HEK293 (cell line): Measurements from ENCODE around the gene SPTBN1.

Experiments used
- CTCF ChIP-seq: fragments of 450-650 bp; formaldehyde crosslinking; IDR thresholded peaks from 2 replicates; pipeline ENCODE4 v1.5.1; 2016; ENCODE audit warnings: missing biosample characterization, missing genetic modification characterization
- HOXA7 ChIP-seq: sonication (generic); formaldehyde crosslinking; IDR thresholded peaks from 2 replicates; pipeline ENCODE4 v1.8.1; 2022; ENCODE audit warnings: missing genetic modification reagents, borderline replicate concordance
- IKZF3 ChIP-seq: fragments of 450-650 bp; IDR thresholded peaks from 2 replicates; pipeline ENCODE4 v1.5.0; 2018; ENCODE audit warnings: missing biosample characterization, mild to moderate bottlenecking, missing genetic modification characterization, moderate library complexity
- KLF16 ChIP-seq: fragments of 450-650 bp; formaldehyde crosslinking; IDR thresholded peaks from 2 replicates; pipeline ENCODE4 v1.5.1; 2017; ENCODE audit warnings: missing biosample characterization, missing genetic modification characterization
- MYNN ChIP-seq: fragments of 450-650 bp; formaldehyde crosslinking; IDR thresholded peaks from 2 replicates; pipeline ENCODE4 v1.5.1; 2016; ENCODE audit warnings: missing biosample characterization, missing genetic modification characterization, borderline replicate concordance
- ZBTB44 ChIP-seq: fragments of 450-650 bp; IDR thresholded peaks from 2 replicates; pipeline ENCODE4 v1.5.1; 2018; ENCODE audit warnings: missing biosample characterization, mild to moderate bottlenecking, missing genetic modification characterization
- ZBTB7A ChIP-seq: fragments of 450-650 bp; formaldehyde crosslinking; IDR thresholded peaks from 2 replicates; pipeline ENCODE4 v1.5.1; 2016; ENCODE audit warnings: low read depth, missing biosample characterization, missing genetic modification characterization
- ZNF513 ChIP-seq: fragments of 450-650 bp; IDR thresholded peaks from 2 replicates; pipeline ENCODE4 v1.5.1; 2018; ENCODE audit warnings: missing biosample characterization, missing genetic modification characterization
- ZNF792 ChIP-seq: fragments of 450-650 bp; formaldehyde crosslinking; IDR thresholded peaks from 2 replicates; pipeline ENCODE4 v1.5.1; 2016; ENCODE audit warnings: missing biosample characterization, missing genetic modification characterization

- TF ChIP-seq CTCF (no peak), ZNF792 (tag by site-specific recombination) (no peak), ZBTB7A (no peak), KLF16 (tag by site-specific recombination) (no peak), IKZF3 (tag by site-specific recombination) (no peak), ZBTB44 (tag by site-specific recombination) (no peak), HOXA7 (no peak), ZNF513 (tag by site-specific recombination) (no peak), MYNN (tag by site-specific recombination) (no peak)
Observed at GRCh38 chr2:54536720-54537119, 80.6 kb downstream of the SPTBN1 start.
